GM19438 (cell line): ENCODE data around the gene C17orf75.

Experiments
- ATAC-seq: cut with Tn5 transposase; IDR thresholded peaks from one replicate; pipeline ENCODE4 v1.9.1; 2021; ENCODE audit warnings: low read depth; ENCODE audit not compliant: unreplicated experiment

C17orf75 gene

GRCh38 chr17:32311028-32311536 lies 30.9 kb downstream of the C17orf75 start:
- no peak for ATAC-seq

GRCh38 chr17:32307658-32308057 lies 34.3 kb downstream of the C17orf75 start:
- ATAC-seq = no peak

- no peak for ATAC-seq
Observed at GRCh38 chr17:32305049-32305448, 36.9 kb downstream of the C17orf75 start.

GRCh38 chr17:32303781-32304288 lies 38.1 kb downstream of the C17orf75 start:
- ATAC-seq = no peak

- no peak for ATAC-seq
Observed at GRCh38 chr17:32302860-32303649, 38.9 kb downstream of the C17orf75 start.

GRCh38 chr17:32302037-32302436 lies 39.9 kb downstream of the C17orf75 start:
- ATAC-seq = no peak

GRCh38 chr17:32299580-32300164 lies 42.3 kb downstream of the C17orf75 start:
- no peak for ATAC-seq

GRCh38 chr17:32298721-32299579 lies 43.0 kb downstream of the C17orf75 start:
- ATAC-seq = no peak

- ATAC-seq = no peak
Observed at GRCh38 chr17:32298298-32298697, 43.7 kb downstream of the C17orf75 start.

- ATAC-seq = no peak
Observed at GRCh38 chr17:32297860-32298259, 44.1 kb downstream of the C17orf75 start.

GRCh38 chr17:32297424-32297823 lies 44.5 kb downstream of the C17orf75 start:
- no peak for ATAC-seq

GRCh38 chr17:32292094-32292493 lies 49.9 kb downstream of the C17orf75 start:
- ATAC-seq = no peak

GRCh38 chr17:32289471-32290070 lies 52.4 kb downstream of the C17orf75 start:
- no peak for ATAC-seq

- no peak for ATAC-seq
Observed at GRCh38 chr17:32288615-32289014, 53.4 kb downstream of the C17orf75 start.

GRCh38 chr17:32287804-32288511 lies 54.0 kb downstream of the C17orf75 start:
- no peak for ATAC-seq

- no peak for ATAC-seq
Observed at GRCh38 chr17:32286518-32286900, 55.5 kb downstream of the C17orf75 start.

GRCh38 chr17:32285746-32286517 lies 56.0 kb downstream of the C17orf75 start:
- no peak for ATAC-seq

GRCh38 chr17:32285306-32285705 lies 56.7 kb downstream of the C17orf75 start:
- ATAC-seq = no peak

- ATAC-seq = no peak
Observed at GRCh38 chr17:32283745-32284201, 58.2 kb downstream of the C17orf75 start.
